GM18511 (cell line): ENCODE data around the gene P2RY11.

Source experiments
- ATAC-seq: cut with Tn5 transposase; IDR thresholded peaks from one replicate; pipeline ENCODE4 v1.9.1; 2021; ENCODE audit warnings: mild to moderate bottlenecking, moderate library complexity; ENCODE audit not compliant: unreplicated experiment

Gene P2RY11

GRCh38 chr19:10092648-10093294 is 18.7 kb upstream of the P2RY11 start:
- no peak for ATAC-seq

GRCh38 chr19:10093295-10094186 is 18.0 kb upstream of the P2RY11 start:
- ATAC-seq, result no peak

- ATAC-seq, result no peak
These were observed 15.9 kb upstream of the P2RY11 start for GRCh38 chr19:10095622-10095947.

- ATAC-seq, result peak; percentile 78
These were observed 15.4 kb upstream of the P2RY11 start for GRCh38 chr19:10095948-10096614.

- ATAC-seq, result no peak
These were observed 14.9 kb upstream of the P2RY11 start for GRCh38 chr19:10096615-10096963.

- no peak for ATAC-seq
These were observed 11.2 kb upstream of the P2RY11 start for GRCh38 chr19:10100163-10100785.

GRCh38 chr19:10102787-10103236 is 8.7 kb upstream of the P2RY11 start:
- ATAC-seq, result peak; percentile 34

- ATAC-seq, result no peak
These were observed 7.4 kb upstream of the P2RY11 start for GRCh38 chr19:10104130-10104513.

- peak; percentile 37 for ATAC-seq
These were observed 6.6 kb upstream of the P2RY11 start for GRCh38 chr19:10104665-10105508.

- peak; percentile 23 for ATAC-seq
These were observed 5.9 kb upstream of the P2RY11 start for GRCh38 chr19:10105509-10106099.

GRCh38 chr19:10106100-10106936 is 5.2 kb upstream of the P2RY11 start, which contains the start of gene PPAN:
Gene PPAN, plus strand, starts transcription at chr19:10106362. Its CDS starts 33 bp downstream, at chr19:10106395.
- ATAC-seq, result peak; percentile 51

- ATAC-seq, result no peak
These were observed 4.2 kb upstream of the P2RY11 start for GRCh38 chr19:10107254-10107653.

- no peak for ATAC-seq
These were observed 3.6 kb upstream of the P2RY11 start for GRCh38 chr19:10107817-10108367.

GRCh38 chr19:10109528-10109927 is 2.0 kb upstream of the P2RY11 start:
- ATAC-seq, result no peak

GRCh38 chr19:10110076-10110971 is 1.2 kb upstream of the P2RY11 start:
- no peak for ATAC-seq

GRCh38 chr19:10110972-10111317 is 548 bp upstream of the P2RY11 start:
- ATAC-seq, result no peak

GRCh38 chr19:10112037-10112761 is 706 bp downstream of the P2RY11 start:
- no peak for ATAC-seq
